HK-2 (cell line): ENCODE measurements around the gene DLG2.
A peak's percentile ranks its signal among the peaks of the same experiment; 100 is the strongest.
"Not testable (repeated sequence)": the region's sequence is repeated elsewhere in the genome, so short reads cannot be mapped to it uniquely, and the experiment has no call there.

Source experiments
- DNase-seq: peaks from one replicate; pipeline ENCODE4 v3.0.0-alpha.2; 2018; ENCODE audit not compliant: unreplicated experiment

Gene DLG2

GRCh38 chr11:85627332-85627997 is at the start of gene DLG2:
TSS of gene DLG2 (minus strand) at chr11:85627344.
- DNase-seq = no peak

GRCh38 chr11:85673393-85673792 is 46.2 kb upstream of the DLG2 start:
- no peak for DNase-seq

GRCh38 chr11:85672105-85672902 is 45.2 kb upstream of the DLG2 start:
- DNase-seq = no peak

GRCh38 chr11:85670949-85671663 is 44.0 kb upstream of the DLG2 start:
- not testable (repeated sequence) for DNase-seq

GRCh38 chr11:85668157-85668556 is 41.0 kb upstream of the DLG2 start:
- no peak for DNase-seq

GRCh38 chr11:85666687-85667086 is 39.5 kb upstream of the DLG2 start:
- no peak for DNase-seq

- DNase-seq = no peak
Observed at GRCh38 chr11:85665733-85666132, 38.6 kb upstream of the DLG2 start.

GRCh38 chr11:85664615-85665481 is 37.7 kb upstream of the DLG2 start, which contains the start of gene CREBZF:
TSS of gene CREBZF (minus strand) at chr11:85665129. CDS start at chr11:85664875, 254 bp downstream.
- DNase-seq = peak; percentile 91

- DNase-seq = peak; percentile 68
Observed at GRCh38 chr11:85663753-85664614, 36.8 kb upstream of the DLG2 start.

GRCh38 chr11:85663080-85663752 is 36.1 kb upstream of the DLG2 start:
- DNase-seq = no peak

- DNase-seq = no peak
Observed at GRCh38 chr11:85661972-85662664, 35.0 kb upstream of the DLG2 start.

- no peak for DNase-seq
Observed at GRCh38 chr11:85658180-85658579, 31.0 kb upstream of the DLG2 start.

GRCh38 chr11:85656777-85657176 is 29.6 kb upstream of the DLG2 start:
- no peak for DNase-seq

GRCh38 chr11:85654343-85654742 is 27.2 kb upstream of the DLG2 start:
- DNase-seq = not testable (repeated sequence)

- DNase-seq = no peak
Observed at GRCh38 chr11:85652786-85653447, 25.8 kb upstream of the DLG2 start.

- no peak for DNase-seq
Observed at GRCh38 chr11:85651118-85651517, 24.0 kb upstream of the DLG2 start.

- DNase-seq = peak; percentile 87
Observed at GRCh38 chr11:85647604-85648299, 20.6 kb upstream of the DLG2 start, which contains the start of gene TMEM126A. TSS of gene TMEM126A (plus strand) at chr11:85647967. CDS start at chr11:85650256, 2,289 bp downstream.

GRCh38 chr11:85647078-85647477 is 19.9 kb upstream of the DLG2 start:
- no peak for DNase-seq
